Adrenal gland (tissue), 5 donors: ENCODE measurements around the gene TFPI2.

Source experiments
- CTCF ChIP-seq, 6 experiments: fragments of 450-650 bp in 4 of 6; fragments of 200-600 bp in 2 of 6; sonication (generic) in 1 of 6; IDR thresholded peaks; 1 replicate in 5 of 6; 2 replicates in 1 of 6; pipeline versions ENCODE4 v1.5.1 to v1.8.0; 2016 to 2021; ENCODE audit warnings: antibody characterized with exemption in 6 of 6, mild to moderate bottlenecking in 2 of 6, moderate library complexity in 1 of 6
- POLR2A ChIP-seq, 2 donors: fragments of 450-650 bp; IDR thresholded peaks; one replicate each; pipeline ENCODE4 v1.6.1; 2017; ENCODE audit warnings: antibody characterized with exemption in 2 of 2, mild to moderate bottlenecking in 2 of 2, moderate library complexity in 1 of 2
- donor health status: DM: no; HTN: no; CAD: no.

DNA sequence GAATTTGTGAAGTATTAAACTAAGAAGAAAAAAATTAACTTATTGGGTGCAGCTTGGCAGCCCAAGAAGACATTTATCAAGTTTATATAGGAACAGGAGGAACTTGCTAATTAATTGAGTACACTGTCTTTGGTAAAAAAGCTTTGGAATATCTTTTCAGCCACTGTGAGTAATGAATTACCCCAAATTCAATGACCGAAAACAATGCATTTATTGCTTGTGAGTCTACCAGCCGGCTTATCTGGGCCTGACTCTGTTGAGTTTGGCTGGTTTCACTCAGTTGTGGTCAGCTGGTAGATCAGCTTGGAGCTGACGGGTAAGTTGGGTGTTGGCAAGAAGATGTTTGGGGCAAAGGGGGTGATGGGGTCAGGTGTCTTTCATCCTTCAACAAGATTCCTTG, 42.6 kb upstream of the TFPI2 start:
- TF ChIP-seq CTCF (IDR thresholded peaks at IDR 0.05) (no peak), POLR2A (IDR thresholded peaks at IDR 0.05) (no peak)
